ENCODE measurements around the gene TNS3.

The TNS3 gene

GRCh38 chr7:47322731-47323130, 259.2 kb downstream of the TNS3 start:
- TF ChIP-seq CTCF (IDR thresholded peaks at IDR 0.05; ENCODE audit: borderline replicate concordance, insufficient read depth, low read depth, low read length): no peak
- H3K4me3 ChIP-seq (ENCODE audit: low read depth, low read length): no peak overlapping the region

DNA sequence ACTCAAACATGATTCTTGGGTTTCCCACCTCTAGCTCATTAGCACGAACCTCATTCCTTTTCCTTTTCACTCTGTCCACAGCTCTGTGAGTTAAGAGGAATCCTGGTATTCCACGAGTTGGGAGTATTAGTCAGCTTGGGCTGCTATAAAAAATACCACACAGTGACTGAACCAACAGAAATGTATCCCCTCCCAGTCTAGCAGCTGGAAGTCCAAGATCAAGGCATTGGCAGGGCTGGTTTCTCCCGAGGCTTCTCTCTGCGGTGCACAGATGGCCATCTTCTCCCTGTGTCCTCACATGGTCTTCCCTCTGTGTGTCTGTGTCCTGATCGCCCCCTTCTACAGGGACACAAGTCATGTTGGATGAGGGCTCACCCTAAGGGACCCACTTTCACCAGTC, 261.6 kb downstream of the TNS3 start:
- no peak overlapping the region for H3K4me3 ChIP-seq (ENCODE audit: low read depth, low read length)
- TF ChIP-seq CTCF (IDR thresholded peaks at IDR 0.05; ENCODE audit: borderline replicate concordance, insufficient read depth, low read depth, low read length): no peak

GRCh38 chr7:47318395-47319182, 263.3 kb downstream of the TNS3 start:
- TF ChIP-seq CTCF (IDR thresholded peaks at IDR 0.05; ENCODE audit: borderline replicate concordance, insufficient read depth, low read depth, low read length): no peak
- H3K4me3 ChIP-seq (ENCODE audit: low read depth, low read length): no peak overlapping the region

DNA sequence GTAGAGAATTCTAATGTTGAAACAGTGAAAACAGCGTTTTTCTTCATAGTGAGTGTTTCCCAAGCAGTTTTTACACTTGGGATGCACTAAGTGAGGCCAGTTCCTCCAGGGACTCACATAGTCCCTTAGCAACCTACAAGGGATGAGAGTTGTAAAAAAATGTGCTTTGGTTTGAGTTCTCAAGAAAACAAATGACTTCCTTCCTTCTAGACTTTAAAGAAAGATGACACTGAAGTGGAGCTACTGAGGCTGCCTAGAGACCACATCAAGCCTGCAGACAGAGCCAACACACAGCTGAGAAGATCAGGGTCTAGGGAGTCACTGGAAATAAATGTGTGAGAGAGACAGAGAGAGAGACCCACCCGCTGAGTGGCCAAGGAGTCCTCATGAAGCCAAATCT, 264.4 kb downstream of the TNS3 start:
- no peak overlapping the region for H3K4me3 ChIP-seq (ENCODE audit: low read depth, low read length)
- TF ChIP-seq CTCF (IDR thresholded peaks at IDR 0.05; ENCODE audit: borderline replicate concordance, insufficient read depth, low read depth, low read length): no peak

GRCh38 chr7:47314728-47315607, 266.9 kb downstream of the TNS3 start:
- H3K4me3 ChIP-seq (ENCODE audit: low read depth, low read length): no peak overlapping the region
- no peak for TF ChIP-seq CTCF (IDR thresholded peaks at IDR 0.05; ENCODE audit: borderline replicate concordance, insufficient read depth, low read depth, low read length)

GRCh38 chr7:47314248-47314647, 267.7 kb downstream of the TNS3 start:
- no peak for TF ChIP-seq CTCF (IDR thresholded peaks at IDR 0.05; ENCODE audit: borderline replicate concordance, insufficient read depth, low read depth, low read length)
- H3K4me3 ChIP-seq (ENCODE audit: low read depth, low read length): no peak overlapping the region

Data from GM12875 (cell line).